ENCODE results near the gene TMEM204.
"Not testable (repeated sequence)": the region's sequence is repeated elsewhere in the genome, so short reads cannot be mapped to it uniquely, and the experiment has no call there.

TMEM204 gene

GRCh38 chr16:1590366-1590765, 56.9 kb downstream of the TMEM204 start:
- no peak for DNase-seq (ENCODE audit: low read depth in 3 of 3, low spot score in 1 of 3)

DNA sequence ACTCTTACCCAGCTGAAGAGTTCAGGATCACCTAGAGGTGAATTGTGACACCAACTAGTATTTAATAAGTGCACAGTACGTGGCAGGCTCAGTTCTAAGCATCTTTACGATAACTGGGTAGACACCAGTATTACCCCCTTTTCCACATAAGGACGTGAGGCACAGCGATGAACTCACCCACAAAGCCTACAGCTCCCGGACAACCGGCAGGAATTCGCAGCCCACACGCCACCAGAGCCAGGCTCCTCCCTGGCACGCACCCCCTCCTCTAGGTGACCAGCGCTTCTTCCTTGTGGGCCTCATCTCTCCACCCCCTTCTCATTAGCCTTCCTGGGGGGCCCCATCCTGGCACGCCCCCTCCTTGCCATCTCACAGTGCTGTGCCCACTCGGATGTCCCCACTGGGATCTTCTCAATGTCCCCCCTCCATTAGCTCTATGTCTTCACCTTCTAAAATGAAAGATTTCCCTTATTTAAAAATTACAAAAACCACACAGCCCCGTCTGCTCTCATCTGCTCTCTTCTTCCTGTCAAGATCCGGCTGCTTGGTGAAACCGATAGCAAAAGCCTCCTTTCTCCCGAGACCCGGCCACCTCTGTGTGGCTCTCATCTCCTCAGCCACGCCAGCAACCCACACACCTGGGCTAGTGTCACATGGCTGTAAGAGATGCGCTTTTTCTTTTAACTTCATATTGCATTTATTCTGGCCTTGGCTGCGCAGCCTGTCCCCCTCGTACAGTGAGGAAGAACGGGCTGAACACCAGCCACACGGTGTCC, 57.7 kb downstream of the TMEM204 start:
- no peak for DNase-seq (ENCODE audit: low read depth in 3 of 3, low spot score in 1 of 3)

GRCh38 chr16:1592446-1592845, 59.0 kb downstream of the TMEM204 start:
- no peak for DNase-seq (ENCODE audit: low read depth in 3 of 3, low spot score in 1 of 3)

DNA sequence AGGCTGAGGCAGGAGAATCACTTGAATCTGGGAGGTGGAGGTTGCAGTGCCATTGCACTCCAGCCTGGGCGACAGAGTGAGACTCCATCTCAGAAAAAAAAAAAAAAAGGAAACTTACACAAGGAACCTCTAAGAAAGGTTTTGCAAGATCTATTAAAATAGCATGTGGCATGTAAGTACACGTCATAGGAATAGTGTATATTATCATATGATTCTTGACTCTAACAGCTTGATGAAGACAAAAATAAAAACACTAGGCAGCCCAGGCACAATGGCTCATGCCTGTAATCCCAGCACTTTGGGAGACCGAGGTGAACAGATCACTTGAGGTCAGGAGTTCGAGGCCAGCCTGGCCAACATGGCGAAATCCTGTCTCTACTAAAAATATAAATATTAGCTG, 62.0 kb downstream of the TMEM204 start:
- DNase-seq (ENCODE audit: low read depth in 3 of 3, low spot score in 1 of 3), result not testable (repeated sequence)

GRCh38 chr16:1596516-1596915, 63.0 kb downstream of the TMEM204 start:
- DNase-seq (ENCODE audit: low read depth in 3 of 3, low spot score in 1 of 3), result no peak

DNA sequence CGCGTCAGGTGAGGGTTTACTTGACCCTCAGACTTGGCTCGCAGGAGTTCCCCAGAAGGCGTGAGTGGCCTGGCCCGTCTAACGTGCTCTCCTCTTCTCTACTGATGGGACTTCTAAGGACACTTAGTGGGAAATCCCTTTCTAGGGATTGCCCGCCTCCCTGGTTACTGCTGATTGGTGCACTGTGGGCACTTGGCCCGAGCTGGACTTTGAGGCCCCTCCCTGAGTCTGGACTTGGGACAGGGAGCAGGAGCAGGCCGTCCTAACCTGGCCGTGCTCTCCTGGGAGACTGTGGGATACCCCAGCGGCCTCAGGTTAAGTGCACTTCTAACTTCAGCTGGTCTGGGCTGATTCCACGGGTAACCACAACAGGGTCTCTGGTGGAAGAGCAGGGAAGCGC, 63.7 kb downstream of the TMEM204 start:
- DNase-seq (ENCODE audit: low read depth in 3 of 3, low spot score in 1 of 3), result no peak

- no peak for DNase-seq (ENCODE audit: low read depth in 3 of 3, low spot score in 1 of 3)
Observed at GRCh38 chr16:1601031-1601430, 67.6 kb downstream of the TMEM204 start.

GRCh38 chr16:1601489-1601888, 68.0 kb downstream of the TMEM204 start:
- no peak for DNase-seq (ENCODE audit: low read depth in 3 of 3, low spot score in 1 of 3)

GRCh38 chr16:1602285-1602684, 68.8 kb downstream of the TMEM204 start:
- DNase-seq (ENCODE audit: low read depth in 3 of 3, low spot score in 1 of 3), result no peak

All from stimulated activated CD4-positive, alpha-beta T cell treated with anti-CD3 and anti-CD28 coated beads, TNF-alpha, amount 100 ng/mL, for 1 hour (primary cell).